ENCODE measurements around the gene LAMA3. TPM values are rescaled to one million over a fixed set of nuclear protein-coding genes. Genes with fewer than 3 reads are reported as not detected.

Gene LAMA3
- total and polyA plus RNA-seq, 12 donors: 0.89 to 5.3 (median 3.3) TPM

- ATAC-seq: peak in 1 of 8 donors; percentile 40
- 59 to 69% methylated on average over 2 of the region's 2 CpGs for WGBS, 2 donors
- intact Hi-C loops (cut with DNase I): no loop called here
Measured at GRCh38 chr18:23887493-23887892, 198.2 kb downstream of the LAMA3 start.

GRCh38 chr18:23888881-23889280, 199.6 kb downstream of the LAMA3 start:
- WGBS, 2 donors: 58 to 75% methylated on average over 1 of the region's 1 CpG
- no peaks in the 10 kb centered on the region for H3K27me3 ChIP-seq
- H3K4me3 ChIP-seq: no peak overlapping the region
- no peak overlapping the region for H3K27ac ChIP-seq
- no peak for TF ChIP-seq CTCF (IDR thresholded peaks at IDR 0.05)
- H3K36me3 ChIP-seq: peaks cover 0 to 4% (median 0%) of the 10 kb centered on the region in 9 donors
- H3K4me1 ChIP-seq: peaks cover 0 to 20% (median 11%) of the 10 kb centered on the region in 9 donors
- intact Hi-C loops (cut with DNase I): no loop called here
- H3K9me3 ChIP-seq: no peaks in the 10 kb centered on the region
- DNase-seq (no peak), ATAC-seq (no peak)

More at GRCh38 chr18:23887493-23887892, 198.2 kb downstream of the LAMA3 start:
- no peak for TF ChIP-seq CTCF (IDR thresholded peaks at IDR 0.05)
- no peak overlapping the region for H3K4me3 ChIP-seq
- no peaks in the 10 kb centered on the region for H3K27me3 ChIP-seq
- peaks cover 0 to 4% (median 0%) of the 10 kb centered on the region in 9 donors for H3K36me3 ChIP-seq
- no peaks in the 10 kb centered on the region for H3K9me3 ChIP-seq
- no peak for DNase-seq
- H3K4me1 ChIP-seq: peaks cover 0 to 21% (median 14%) of the 10 kb centered on the region in 9 donors
- H3K27ac ChIP-seq: no peak overlapping the region

GRCh38 chr18:23889907-23890306, 200.7 kb downstream of the LAMA3 start:
- H3K4me1 ChIP-seq: peaks cover 0 to 18% (median 6%) of the 10 kb centered on the region in 9 donors
- H3K9me3 ChIP-seq: no peaks in the 10 kb centered on the region
- intact Hi-C loops (cut with DNase I): loop anchor here in 1 of 10 donors (5.0 kb wide), 1 partner anchor 863 kb away; no protein-coding TSS in a partner anchor
- DNase-seq: no peak
- peaks cover 0 to 10% (median 0%) of the 10 kb centered on the region in 9 donors for H3K36me3 ChIP-seq
- H3K4me3 ChIP-seq: no peak overlapping the region
- no peak for ATAC-seq
- no peak overlapping the region for H3K27ac ChIP-seq
- H3K27me3 ChIP-seq: no peaks in the 10 kb centered on the region
- TF ChIP-seq CTCF (IDR thresholded peaks at IDR 0.05): no peak
- WGBS, 2 donors: 90 to 93% methylated on average over 5 of the region's 5 CpGs

- no peak overlapping the region for H3K27ac ChIP-seq
- H3K27me3 ChIP-seq: no peaks in the 10 kb centered on the region
- DNase-seq (no peak), ATAC-seq (no peak)
- peaks cover 0 to 15% (median 6%) of the 10 kb centered on the region in 9 donors for H3K4me1 ChIP-seq
- TF ChIP-seq CTCF (IDR thresholded peaks at IDR 0.05): no peak
- intact Hi-C loops (cut with DNase I): loop anchor here in 1 of 10 donors (5.0 kb wide), 1 partner anchor 863 kb away; no protein-coding TSS in a partner anchor
- H3K9me3 ChIP-seq: no peaks in the 10 kb centered on the region
- peaks cover 0 to 10% (median 0%) of the 10 kb centered on the region in 9 donors for H3K36me3 ChIP-seq
- H3K4me3 ChIP-seq: no peak overlapping the region
Measured at GRCh38 chr18:23890589-23890988, 201.3 kb downstream of the LAMA3 start.

All from heart right ventricle (tissue), 16 donors.